RWPE2 (cell line): Measurements from ENCODE around the gene GTF2H3.

Experiments
- ATAC-seq: fragments of 200-7000 bp; cut with Tn5 transposase; 3 replicates; pipeline ENCODE4 v1.9.1; 2021; ENCODE audit warnings: low read depth
- DNase-seq: peaks from one replicate; pipeline ENCODE4 v3.0.0-alpha.2; 2020; ENCODE audit warnings: low spot score
- H3K27ac ChIP-seq: fragments of 450-650 bp; 2 replicates; pipeline ENCODE4 v1.5.1; 2017; ENCODE audit warnings: mild to moderate bottlenecking; ENCODE audit not compliant: poor library complexity, severe bottlenecking
- H3K27me3 ChIP-seq: fragments of 250-450 bp; sonication (Bioruptor Pico); 2 replicates; pipeline ENCODE4 v1.5.1; 2021; ENCODE audit warnings: mild to moderate bottlenecking, moderate library complexity; ENCODE audit not compliant: insufficient read depth, poor library complexity, severe bottlenecking
- H3K36me3 ChIP-seq: fragments of 250-450 bp; sonication (Bioruptor Pico); 2 replicates; pipeline ENCODE4 v1.5.1; 2020; ENCODE audit warnings: low read depth, mild to moderate bottlenecking, moderate library complexity
- H3K4me1 ChIP-seq: fragments of 250-450 bp; sonication (Bioruptor Pico); 2 replicates; pipeline ENCODE4 v1.5.1; 2021; ENCODE audit warnings: mild to moderate bottlenecking, moderate library complexity; ENCODE audit not compliant: insufficient read depth, poor library complexity, severe bottlenecking
- H3K4me3 ChIP-seq: fragments of 250-450 bp; sonication (Bioruptor Pico); 2 replicates; pipeline ENCODE4 v1.5.1; 2021; ENCODE audit warnings: mild to moderate bottlenecking, moderate library complexity; ENCODE audit not compliant: severe bottlenecking
- H3K9me3 ChIP-seq: fragments of 250-450 bp; sonication (Bioruptor Pico); 2 replicates; pipeline ENCODE4 v1.5.1; 2021; ENCODE audit warnings: mild to moderate bottlenecking, moderate library complexity; ENCODE audit not compliant: severe bottlenecking
- TF ChIP-seq, protein P1 (sequence below): fragments of 450-650 bp; IDR thresholded peaks from one replicate; pipeline ENCODE4 v1.5.1; 2017; ENCODE audit warnings: mild to moderate bottlenecking, moderate library complexity; ENCODE audit not compliant: poor library complexity, severe bottlenecking

GTF2H3 gene

DNA sequence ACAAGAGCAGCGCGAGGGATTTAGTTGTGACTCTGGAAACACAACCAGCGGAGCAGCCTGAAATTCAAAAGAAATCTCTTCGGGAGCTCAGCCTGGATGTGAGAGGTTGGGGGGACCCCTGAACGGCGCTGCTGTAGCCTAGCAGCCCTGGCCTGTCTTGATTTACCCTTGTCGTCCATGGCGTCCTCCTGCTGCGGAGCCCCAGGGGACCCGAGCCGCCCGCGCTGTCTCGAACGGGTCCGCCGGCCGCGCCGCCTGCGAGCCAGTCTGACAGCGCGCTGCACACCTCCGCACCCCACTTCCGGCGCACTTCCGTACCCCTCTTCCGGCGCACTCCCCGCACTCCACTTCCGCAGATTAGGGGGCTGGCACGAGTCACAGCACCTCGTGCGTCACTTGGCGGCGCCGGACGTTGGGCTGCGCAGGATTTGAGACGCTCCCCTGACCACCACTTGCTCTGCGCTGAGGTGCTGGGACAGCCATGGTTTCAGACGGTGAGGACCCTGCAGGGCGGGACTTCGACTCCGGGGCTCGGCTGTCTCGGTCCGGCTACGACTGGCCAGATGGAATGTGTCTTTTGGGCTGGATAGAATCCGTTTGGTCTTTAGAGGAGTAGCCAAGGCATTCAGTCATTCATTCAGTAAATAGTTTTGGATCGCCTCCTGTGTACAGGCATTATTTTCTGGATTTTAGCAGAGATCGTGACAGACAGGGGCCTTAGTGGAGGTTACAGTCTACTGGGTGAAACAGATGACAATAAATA, at the start of gene GTF2H3, which contains the start of gene EIF2B1:
GTF2H3 (plus strand) TSS at position 451 of the 763 bp plus-strand sequence; CDS start at position 482, 31 bp downstream.
EIF2B1 (minus strand) TSS at position 308 of the 763 bp plus-strand sequence; CDS start at position 179, 129 bp downstream.
- peak within 1 kb of the TSS; percentile 75 for H3K4me3 ChIP-seq
- peak within 1 kb of the TSS; percentile 38 for H3K27ac ChIP-seq
- no peaks in the 10 kb centered on the region for H3K9me3 ChIP-seq
- peak; percentile 97 for DNase-seq
- no peaks in the 10 kb centered on the region for H3K27me3 ChIP-seq
- ATAC-seq, result peak; percentile 97
- no peaks in the 10 kb centered on the region for H3K4me1 ChIP-seq
- H3K36me3 ChIP-seq, result peaks cover 47% of the 10 kb centered on the region
- TF ChIP-seq, protein P1, sequence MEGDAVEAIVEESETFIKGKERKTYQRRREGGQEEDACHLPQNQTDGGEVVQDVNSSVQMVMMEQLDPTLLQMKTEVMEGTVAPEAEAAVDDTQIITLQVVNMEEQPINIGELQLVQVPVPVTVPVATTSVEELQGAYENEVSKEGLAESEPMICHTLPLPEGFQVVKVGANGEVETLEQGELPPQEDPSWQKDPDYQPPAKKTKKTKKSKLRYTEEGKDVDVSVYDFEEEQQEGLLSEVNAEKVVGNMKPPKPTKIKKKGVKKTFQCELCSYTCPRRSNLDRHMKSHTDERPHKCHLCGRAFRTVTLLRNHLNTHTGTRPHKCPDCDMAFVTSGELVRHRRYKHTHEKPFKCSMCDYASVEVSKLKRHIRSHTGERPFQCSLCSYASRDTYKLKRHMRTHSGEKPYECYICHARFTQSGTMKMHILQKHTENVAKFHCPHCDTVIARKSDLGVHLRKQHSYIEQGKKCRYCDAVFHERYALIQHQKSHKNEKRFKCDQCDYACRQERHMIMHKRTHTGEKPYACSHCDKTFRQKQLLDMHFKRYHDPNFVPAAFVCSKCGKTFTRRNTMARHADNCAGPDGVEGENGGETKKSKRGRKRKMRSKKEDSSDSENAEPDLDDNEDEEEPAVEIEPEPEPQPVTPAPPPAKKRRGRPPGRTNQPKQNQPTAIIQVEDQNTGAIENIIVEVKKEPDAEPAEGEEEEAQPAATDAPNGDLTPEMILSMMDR, result no peak

DNA sequence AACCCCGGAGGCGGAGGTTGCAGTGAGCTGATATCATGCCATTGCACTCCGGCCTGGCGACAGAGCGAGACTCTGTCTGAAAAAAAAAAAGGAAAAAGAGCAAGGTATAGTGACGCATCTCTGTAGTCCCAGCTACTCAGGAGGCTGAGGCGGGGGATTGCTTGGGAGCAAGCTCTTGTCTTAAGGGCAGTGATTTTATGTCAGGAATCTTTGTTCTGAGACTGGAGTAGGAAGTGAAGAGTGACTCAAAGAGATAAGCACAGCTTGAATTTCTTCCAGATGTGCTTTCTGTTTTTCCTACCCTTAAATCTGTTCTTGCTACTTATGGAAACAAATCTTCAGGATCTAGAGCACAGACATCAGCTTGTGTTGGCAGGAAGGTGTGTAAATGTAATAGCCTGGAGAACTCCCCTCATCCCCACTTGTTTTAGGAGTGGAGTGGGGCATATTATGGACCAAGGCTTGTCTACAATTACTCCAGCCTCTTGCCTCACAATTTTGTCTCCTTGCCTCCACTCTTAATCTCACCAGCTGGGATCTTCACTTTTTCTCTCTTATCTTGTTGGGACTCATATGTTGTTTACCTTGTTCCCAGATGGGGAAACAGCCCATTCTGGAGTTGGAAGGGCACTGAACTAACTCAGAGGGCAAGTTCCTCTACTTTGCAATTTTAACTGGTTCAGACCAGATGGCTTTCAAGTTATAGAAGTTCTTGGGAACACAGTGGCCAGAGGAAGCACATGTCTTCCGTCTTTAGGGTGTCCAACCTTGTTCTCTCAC, 41.7 kb upstream of the GTF2H3 start:
- TF ChIP-seq, protein P1, result no peak
- no peaks in the 10 kb centered on the region for H3K9me3 ChIP-seq
- H3K4me1 ChIP-seq, result peaks cover 6% of the 10 kb centered on the region
- peaks cover 100% of the 10 kb centered on the region for H3K36me3 ChIP-seq
- H3K27me3 ChIP-seq, result no peaks in the 10 kb centered on the region
- no peak overlapping the region for H3K27ac ChIP-seq
- H3K4me3 ChIP-seq, result no peak overlapping the region
- DNase-seq (no peak), ATAC-seq (no peak)

DNA sequence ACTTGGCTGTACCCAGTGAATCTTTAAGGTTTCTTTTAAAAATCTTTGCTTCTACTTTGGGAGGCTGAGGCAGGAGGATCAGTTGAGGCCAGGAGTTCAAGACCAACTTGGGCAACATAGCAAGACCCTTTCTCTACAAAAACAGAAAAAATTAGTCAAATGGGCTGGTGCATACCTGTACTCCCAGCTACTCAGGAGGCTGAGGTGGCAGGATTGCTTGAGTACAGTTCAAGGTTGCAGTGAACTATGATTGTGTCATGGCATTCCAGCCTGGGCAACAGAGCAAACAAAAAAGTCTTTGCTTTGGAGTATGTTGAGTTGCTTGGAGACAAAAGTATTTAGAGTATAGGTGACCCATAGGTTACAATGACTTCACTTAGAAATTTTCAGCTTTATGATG, 37.9 kb upstream of the GTF2H3 start:
- no peaks in the 10 kb centered on the region for H3K4me1 ChIP-seq
- H3K4me3 ChIP-seq, result no peak overlapping the region
- H3K9me3 ChIP-seq, result no peaks in the 10 kb centered on the region
- H3K27me3 ChIP-seq, result no peaks in the 10 kb centered on the region
- H3K27ac ChIP-seq, result no peak overlapping the region
- ATAC-seq (peak; percentile 41; the same call in 1 of the 3 replicates), DNase-seq (no peak)
- TF ChIP-seq, protein P1, result no peak
- peaks cover 79% of the 10 kb centered on the region for H3K36me3 ChIP-seq

DNA sequence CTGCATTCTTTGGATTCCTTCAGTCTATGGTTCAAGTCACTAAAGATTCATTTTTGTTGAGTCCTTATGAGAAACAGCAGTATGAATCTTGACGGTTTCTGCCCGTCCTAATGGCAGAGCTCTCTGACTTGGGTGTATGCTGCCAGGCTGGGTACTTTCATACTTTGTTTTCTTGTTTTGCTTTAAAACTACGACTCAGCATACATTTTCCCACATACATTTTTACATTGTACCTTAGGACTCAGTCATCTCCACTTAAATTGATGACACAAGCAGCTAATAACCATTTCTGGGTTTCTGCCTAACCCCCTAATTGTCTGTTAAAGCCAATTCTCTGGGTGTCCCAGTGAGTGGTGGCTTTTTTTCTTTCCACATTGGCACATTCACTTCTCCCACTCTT, 36.5 kb upstream of the GTF2H3 start:
- TF ChIP-seq, protein P1, result no peak
- H3K4me1 ChIP-seq, result no peaks in the 10 kb centered on the region
- ATAC-seq (no peak), DNase-seq (no peak)
- no peak overlapping the region for H3K4me3 ChIP-seq
- H3K36me3 ChIP-seq, result peaks cover 65% of the 10 kb centered on the region
- no peaks in the 10 kb centered on the region for H3K9me3 ChIP-seq
- H3K27ac ChIP-seq, result no peak overlapping the region
- H3K27me3 ChIP-seq, result no peaks in the 10 kb centered on the region
